Ovary (tissue), 9 donors: ENCODE results near the gene PIP5K1A. TPM values are rescaled to one million over a fixed set of nuclear protein-coding genes. Genes with fewer than 3 reads are reported as not detected.

Source experiments
- DNase-seq, 5 donors: peaks; one replicate each; pipeline ENCODE4 v3.0.0-alpha.2; 2019 to 2020
- H3K27ac ChIP-seq, 2 donors: fragments of 200-600 bp; one replicate each; pipeline versions ENCODE4 v1.5.1 to v1.8.0; 2019 to 2022
- H3K27me3 ChIP-seq: fragments of 200-600 bp; one replicate; pipeline ENCODE4 v1.8.0; 2022
- H3K36me3 ChIP-seq: fragments of 200-600 bp; sonication (generic); one replicate; pipeline ENCODE4 v1.5.1; 2019
- H3K4me1 ChIP-seq: one replicate; pipeline ENCODE4 v1.8.1; 2013; ENCODE audit warnings: mild to moderate bottlenecking, moderate library complexity; ENCODE audit not compliant: insufficient read depth
- H3K4me3 ChIP-seq: fragments of 200-600 bp; sonication (generic); one replicate; pipeline ENCODE4 v1.5.1; 2017
- H3K9me3 ChIP-seq, 2 donors: fragments of 200-600 bp in 1 of 2; sonication (generic) in 1 of 2; one replicate each; pipeline versions ENCODE4 v1.5.1 to v1.8.1; 2013 to 2019; ENCODE audit warnings: mild to moderate bottlenecking in 1 of 2, moderate library complexity in 1 of 2
- EP300 ChIP-seq: sonication (generic); formaldehyde crosslinking; IDR thresholded peaks from one replicate; pipeline ENCODE4 v1.6.1; 2017; ENCODE audit warnings: antibody characterized with exemption
- POLR2A ChIP-seq: fragments of 450-650 bp; IDR thresholded peaks from one replicate; pipeline ENCODE4 v1.6.1; 2017; ENCODE audit warnings: antibody characterized with exemption, mild to moderate bottlenecking, moderate library complexity
- WGBS, 3 donors: extraction: QIAGEN DNeasy Blood & Tissue Kit in 1 of 3; methylation state at CpG; one replicate each; pipeline versions ENCODE4 v1.1.5 to v1.1.7; 2013 to 2017; 5-methylcytosine and 5-hydroxymethylcytosine counted together
- intact Hi-C, 4 donors: fragments of 100-400 bp; cut with DNase I; formaldehyde crosslinking; loops; one replicate each; pipeline versions ENCODE4 v1.11.0 to v1.15.1; 2022 to 2023
- polyA plus RNA-seq, 2 donors: library from polyadenylated mRNA; stranded (reverse); fragments of 200-250 nt in 1 of 2; fragments of 350-450 nt in 1 of 2; fragmentation: Illumina TruSeq in 1 of 2; extraction: RNeasy Lipid Tissue Mini Kit (QIAGEN cat#74804) in 1 of 2; gene quantifications; one replicate each; pipeline ENCODE4 v1.2.3, GENCODE V29; 2013 to 2014
- total RNA-seq, 7 donors: library from RNA; depleted of rRNA in 2 of 7; stranded (reverse); fragments of >200 nt in 2 of 7; fragmentation: NEBNext Ultra II Directional in 3 of 7; extraction: Animal tissue kit (Norgen Biotek cat#: 25700) in 3 of 7; gene quantifications; one replicate each; pipeline versions ENCODE4 v1.1.0 to v1.2.4, GENCODE V29; 2016 to 2023
- TF ChIP-seq, protein P1 (sequence below), 3 donors: fragments of 450-650 bp in 2 of 3; fragments of 200-600 bp in 1 of 3; IDR thresholded peaks; one replicate each; pipeline versions ENCODE4 v1.5.1 to v1.8.0; 2016 to 2022; ENCODE audit warnings: antibody characterized with exemption in 3 of 3, mild to moderate bottlenecking in 1 of 3
- donor health status: DM: no; HTN: no; CAD: no; lungs with moderate emphysema.
- donor health status: DM: no; HTN: no; CAD: no.
- donor health status: Bipolar disorder and iron deficiency.
- donor health status: DM: yes; HTN: yes; CAD: no.
- donor health status: DM: no; HTN: no; CAD: no.
- donor health status: DM: yes; HTN: yes; CAD: no.

Gene PIP5K1A
- total and polyA plus RNA-seq, 9 donors = 19.8 to 62.8 (median 47.5) TPM

DNA sequence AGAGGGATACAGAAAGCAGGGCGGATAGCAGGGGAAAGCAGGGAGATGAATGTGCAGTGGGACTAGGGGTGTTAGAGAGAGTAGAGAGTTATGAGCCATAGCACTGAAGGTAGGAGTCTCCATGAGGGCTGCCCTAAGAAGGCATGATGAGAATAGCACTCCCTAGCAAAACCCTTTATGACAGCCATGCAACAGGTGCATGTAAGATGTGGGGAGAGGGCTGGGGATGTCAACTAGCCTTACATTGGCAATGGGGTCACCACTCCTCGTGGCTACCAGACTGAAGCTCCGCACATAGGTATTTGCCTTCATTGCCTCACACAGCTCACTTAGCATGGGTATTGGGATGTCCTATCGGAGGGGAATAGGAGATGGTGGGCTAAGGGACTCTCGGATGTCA, 27.2 kb upstream of the PIP5K1A start:
- H3K27me3 ChIP-seq = no peaks in the 10 kb centered on the region
- no peaks in the 10 kb centered on the region for H3K9me3 ChIP-seq
- no peak overlapping the region for H3K4me3 ChIP-seq
- H3K36me3 ChIP-seq = no peaks in the 10 kb centered on the region
- peaks cover 2% of the 10 kb centered on the region for H3K4me1 ChIP-seq
- no peak for DNase-seq
- intact Hi-C loops = no loop called here
- WGBS, 3 donors = 79 to 89% (median 88%) methylated on average over 5 of the region's 5 CpGs
- H3K27ac ChIP-seq = no peak overlapping the region
- no peak for TF ChIP-seq EP300
- TF ChIP-seq POLR2A = no peak
- TF ChIP-seq, protein P1, sequence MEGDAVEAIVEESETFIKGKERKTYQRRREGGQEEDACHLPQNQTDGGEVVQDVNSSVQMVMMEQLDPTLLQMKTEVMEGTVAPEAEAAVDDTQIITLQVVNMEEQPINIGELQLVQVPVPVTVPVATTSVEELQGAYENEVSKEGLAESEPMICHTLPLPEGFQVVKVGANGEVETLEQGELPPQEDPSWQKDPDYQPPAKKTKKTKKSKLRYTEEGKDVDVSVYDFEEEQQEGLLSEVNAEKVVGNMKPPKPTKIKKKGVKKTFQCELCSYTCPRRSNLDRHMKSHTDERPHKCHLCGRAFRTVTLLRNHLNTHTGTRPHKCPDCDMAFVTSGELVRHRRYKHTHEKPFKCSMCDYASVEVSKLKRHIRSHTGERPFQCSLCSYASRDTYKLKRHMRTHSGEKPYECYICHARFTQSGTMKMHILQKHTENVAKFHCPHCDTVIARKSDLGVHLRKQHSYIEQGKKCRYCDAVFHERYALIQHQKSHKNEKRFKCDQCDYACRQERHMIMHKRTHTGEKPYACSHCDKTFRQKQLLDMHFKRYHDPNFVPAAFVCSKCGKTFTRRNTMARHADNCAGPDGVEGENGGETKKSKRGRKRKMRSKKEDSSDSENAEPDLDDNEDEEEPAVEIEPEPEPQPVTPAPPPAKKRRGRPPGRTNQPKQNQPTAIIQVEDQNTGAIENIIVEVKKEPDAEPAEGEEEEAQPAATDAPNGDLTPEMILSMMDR (IDR thresholded peaks at IDR 0.05) = no peak

DNA sequence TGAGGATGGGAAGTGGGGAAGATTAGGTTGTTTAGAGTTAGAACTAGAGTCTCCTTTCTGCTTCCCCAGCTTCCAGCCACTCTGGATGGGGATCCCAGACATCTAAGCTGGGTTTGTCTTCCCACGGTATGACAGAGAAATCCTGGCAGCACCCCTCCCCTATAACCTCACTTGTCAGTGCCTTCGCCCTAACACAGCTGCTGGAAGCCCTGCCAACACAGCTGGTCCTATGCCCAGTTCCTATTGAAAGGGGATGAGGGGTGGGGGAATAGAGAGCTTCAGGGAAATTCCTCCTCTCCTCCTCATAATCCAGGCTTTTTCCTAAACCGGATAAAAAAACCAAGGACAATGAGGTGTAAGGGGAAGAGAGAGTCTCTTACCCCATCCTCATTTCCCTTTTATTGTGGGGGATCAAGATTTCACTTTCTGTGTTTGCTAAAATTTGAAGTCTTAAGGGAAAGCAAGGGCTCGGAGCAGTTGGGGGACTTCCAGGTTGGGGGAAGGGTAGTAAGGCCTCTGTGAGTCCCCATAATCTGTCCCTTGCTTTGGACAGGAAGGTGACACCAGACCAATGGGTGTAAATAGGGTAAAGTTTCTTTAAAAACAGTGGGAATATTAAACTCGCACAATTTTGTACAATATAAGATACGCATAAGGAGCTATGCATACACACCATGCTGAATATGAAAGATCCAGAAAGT, 23.2 kb upstream of the PIP5K1A start:
- DNase-seq = no peak
- Histone ChIP-seq H3K36me3 (no peaks in the 10 kb centered on the region), H3K27ac (no peak overlapping the region), H3K27me3 (no peaks in the 10 kb centered on the region), H3K9me3 (no peaks in the 10 kb centered on the region), H3K4me1 (no peaks in the 10 kb centered on the region), H3K4me3 (no peak overlapping the region)
- 46 to 48% (median 46%) methylated on average over 6 of the region's 6 CpGs for WGBS, 3 donors
- intact Hi-C loops = no loop called here
- TF ChIP-seq, protein P1 (IDR thresholded peaks at IDR 0.05) = no peak
- TF ChIP-seq EP300 (no peak), POLR2A (no peak)

DNA sequence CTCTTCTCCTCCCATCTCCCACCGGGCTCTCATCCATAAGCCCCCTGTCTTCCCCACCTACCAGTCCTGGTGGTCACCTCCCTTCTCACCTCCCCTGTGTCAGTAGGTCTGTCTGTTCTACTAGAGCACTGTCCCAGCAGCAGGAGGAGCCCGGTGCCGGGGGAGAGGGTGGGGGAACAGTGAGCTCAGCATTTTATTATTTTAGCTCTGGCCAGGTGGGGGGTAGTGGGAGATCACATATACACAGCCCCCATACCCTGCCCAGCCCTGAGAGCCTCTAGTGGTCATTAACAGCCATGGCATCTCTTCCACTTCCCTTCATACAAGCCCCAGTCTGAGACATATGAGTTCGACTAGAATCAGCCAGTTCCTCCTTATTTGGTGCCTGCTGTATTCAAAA, 22.5 kb upstream of the PIP5K1A start, which contains the start of gene TMOD4:
Gene TMOD4, minus strand, starts transcription at position 119 of the 400 bp plus-strand sequence. CDS start 1,106 bp downstream, outside the sequence.
- no peaks in the 10 kb centered on the region for H3K27me3 ChIP-seq
- 31 to 48% (median 33%) methylated on average over 4 of the region's 4 CpGs for WGBS, 3 donors
- H3K9me3 ChIP-seq = no peaks in the 10 kb centered on the region
- H3K36me3 ChIP-seq = no peaks in the 10 kb centered on the region
- no peak within 1 kb of the TSS for H3K4me3 ChIP-seq
- intact Hi-C loops = no loop called here
- no peak within 1 kb of the TSS for H3K27ac ChIP-seq
- no peak for TF ChIP-seq POLR2A
- TF ChIP-seq, protein P1 (IDR thresholded peaks at IDR 0.05) = no peak
- TF ChIP-seq EP300 = no peak
- DNase-seq = peak in 1 of 5 donors; percentile 32
- H3K4me1 ChIP-seq = no peaks in the 10 kb centered on the region

DNA sequence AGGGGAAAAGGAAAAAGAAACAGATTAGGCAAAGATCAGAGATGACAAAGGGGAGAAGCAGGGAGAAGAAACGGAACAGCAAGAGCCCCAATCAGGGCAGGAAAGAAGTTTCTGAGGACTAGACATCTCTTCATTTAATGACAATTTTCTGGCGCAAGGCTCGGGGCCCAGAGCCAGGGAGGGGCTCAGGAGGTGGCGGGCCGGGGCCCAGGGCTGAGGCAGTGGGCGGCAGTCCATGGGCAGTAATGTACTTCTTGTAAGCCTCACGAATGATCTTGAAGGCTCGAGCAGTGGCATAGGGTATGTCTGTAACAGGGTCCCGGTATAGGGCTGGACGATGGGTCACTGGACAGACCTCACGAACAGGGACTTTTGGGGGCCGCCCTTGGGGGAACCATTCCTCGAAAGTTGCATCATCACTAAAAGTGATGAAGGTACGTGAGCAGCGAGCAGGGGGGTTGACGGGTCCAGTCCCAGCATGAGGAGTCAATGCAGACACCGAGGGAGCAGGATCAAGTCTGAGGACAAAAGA, 21.8 kb upstream of the PIP5K1A start:
- no peak overlapping the region for H3K4me3 ChIP-seq
- TF ChIP-seq EP300 (no peak), POLR2A (no peak)
- TF ChIP-seq, protein P1 (IDR thresholded peaks at IDR 0.05) = no peak
- H3K27me3 ChIP-seq = no peaks in the 10 kb centered on the region
- H3K9me3 ChIP-seq = no peaks in the 10 kb centered on the region
- 89 to 90% (median 89%) methylated on average over 17 of the region's 17 CpGs for whole genome bisulfite sequencing, 3 donors
- no peak overlapping the region for H3K27ac ChIP-seq
- intact Hi-C loops = no loop called here
- no peaks in the 10 kb centered on the region for H3K4me1 ChIP-seq
- H3K36me3 ChIP-seq = no peaks in the 10 kb centered on the region
- DNase-seq = no peak
